COLO668 (cell line): Measurements from ENCODE around the gene TBC1D23.
A peak's percentile ranks its signal among the peaks of the same experiment; 100 is the strongest.
"Not testable (repeated sequence)": the region's sequence is repeated elsewhere in the genome, so short reads cannot be mapped to it uniquely, and the experiment has no call there.

Experiments used
- DNase-seq: peaks from one replicate; lab custom pipeline; 2025; ENCODE audit not compliant: unreplicated experiment; lab: John Stamatoyannopoulos, UW

TBC1D23 gene

GRCh38 chr3:100295089-100295488 is 34.3 kb downstream of the TBC1D23 start:
- DNase-seq: no peak

GRCh38 chr3:100297784-100298183 is 37.0 kb downstream of the TBC1D23 start:
- DNase-seq: no peak

DNA sequence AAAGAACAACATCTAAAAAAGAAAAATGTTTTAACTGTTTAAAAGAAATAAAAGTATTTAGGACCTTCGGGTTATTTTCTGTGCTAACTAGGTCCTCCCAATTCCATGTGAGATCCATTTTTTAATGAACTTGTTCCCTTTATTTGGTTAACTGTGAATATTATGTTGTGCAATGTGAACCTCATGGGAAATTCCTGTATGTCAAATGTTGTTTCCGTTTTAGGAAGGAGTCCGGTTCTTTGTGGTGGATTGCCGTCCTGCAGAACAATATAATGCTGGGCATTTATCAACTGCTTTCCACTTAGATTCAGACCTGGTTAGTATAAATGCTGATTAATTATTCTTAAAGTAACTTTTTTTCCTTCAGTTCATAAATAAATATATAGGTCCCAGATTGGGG is 38.2 kb downstream of the TBC1D23 start:
- no peak for DNase-seq

- no peak for DNase-seq
These were observed 45.9 kb downstream of the TBC1D23 start for GRCh38 chr3:100306695-100307094.

GRCh38 chr3:100310355-100310965 is 49.7 kb downstream of the TBC1D23 start:
- no peak for DNase-seq

DNA sequence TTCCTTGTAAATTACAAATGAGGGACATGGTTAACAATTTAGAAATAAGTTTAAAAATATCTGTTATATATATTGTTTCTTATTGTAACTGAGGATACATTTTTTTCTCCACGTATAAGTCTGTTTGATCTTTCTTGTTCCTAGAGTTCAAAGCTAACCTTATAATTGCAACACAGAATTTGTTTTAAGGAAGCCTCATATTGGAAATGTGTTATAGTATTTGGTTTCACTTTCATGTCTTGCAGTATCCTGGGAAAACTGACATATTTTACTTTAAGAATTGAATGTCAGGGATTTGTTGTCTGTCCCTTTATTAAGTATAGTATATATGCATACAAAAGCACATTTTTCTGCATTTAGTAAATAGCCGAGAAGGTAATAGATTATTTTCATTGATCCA is 50.2 kb downstream of the TBC1D23 start:
- DNase-seq: no peak

DNA sequence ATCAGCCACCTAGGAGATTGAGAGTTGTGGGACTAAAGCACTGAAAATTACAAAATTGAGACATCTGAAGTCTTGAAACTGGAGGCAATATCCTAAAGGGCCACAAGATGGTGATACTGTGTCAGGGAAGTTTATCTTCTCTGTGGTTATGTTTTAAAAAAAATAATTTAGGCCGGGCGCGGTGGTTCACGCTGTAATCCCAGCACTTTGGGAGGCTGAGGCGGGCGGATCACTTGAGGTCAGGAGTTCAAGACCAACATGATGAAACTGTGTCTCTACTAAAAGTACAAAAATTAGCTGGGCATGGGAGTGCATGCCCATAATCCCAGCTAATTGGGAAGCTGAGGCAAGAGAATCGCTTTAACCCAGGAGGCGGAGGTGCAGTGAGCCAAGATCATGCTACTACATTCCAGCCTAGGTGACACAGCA is 55.9 kb downstream of the TBC1D23 start:
- peak; percentile 0 for DNase-seq

DNA sequence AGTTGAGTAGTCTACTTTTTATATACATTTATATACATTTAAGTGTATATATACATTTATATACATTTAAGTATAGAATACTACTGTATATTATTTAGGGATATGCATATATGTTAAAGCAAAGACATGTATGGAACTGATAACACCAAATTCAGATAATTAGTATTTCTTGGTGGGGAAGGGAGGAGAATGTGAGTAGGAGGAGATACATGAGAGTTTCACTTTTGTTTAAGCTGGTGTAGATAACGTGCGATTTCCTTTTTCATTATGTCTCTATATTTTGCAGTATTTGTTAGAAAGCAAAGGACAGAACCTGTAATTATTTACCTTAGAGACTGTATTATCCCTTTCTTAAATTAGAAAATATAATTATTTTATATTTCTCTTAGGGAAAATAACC is 57.1 kb downstream of the TBC1D23 start:
- DNase-seq: no peak

DNA sequence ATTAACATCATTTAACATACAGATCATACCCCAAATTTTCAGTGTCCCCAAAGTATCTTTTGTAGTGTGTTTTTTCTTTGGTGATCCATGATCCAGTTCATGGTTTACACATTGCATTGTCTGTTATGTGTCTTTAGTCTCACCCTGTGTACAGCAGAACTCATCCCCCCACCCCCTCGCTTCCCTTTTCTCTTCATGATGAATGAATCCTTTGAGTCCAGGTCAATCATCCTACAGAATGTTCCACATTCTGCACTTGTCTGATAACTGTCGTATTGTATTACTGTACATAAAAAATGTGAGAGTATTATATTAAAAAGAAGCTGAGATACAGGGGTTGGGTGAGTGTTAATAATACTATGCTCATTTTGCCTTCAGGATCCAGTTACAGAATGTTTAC is 59.2 kb downstream of the TBC1D23 start:
- no peak for DNase-seq

GRCh38 chr3:100324044-100324443 is 63.3 kb downstream of the TBC1D23 start:
- DNase-seq: no peak

- DNase-seq: no peak
These were observed 65.0 kb downstream of the TBC1D23 start for GRCh38 chr3:100325827-100326226.

GRCh38 chr3:100327377-100327776 is 66.6 kb downstream of the TBC1D23 start:
- DNase-seq: not testable (repeated sequence)

- peak; percentile 1 for DNase-seq
These were observed 69.2 kb downstream of the TBC1D23 start for GRCh38 chr3:100329800-100330489.

GRCh38 chr3:100330651-100331050 is 69.9 kb downstream of the TBC1D23 start:
- no peak for DNase-seq

DNA sequence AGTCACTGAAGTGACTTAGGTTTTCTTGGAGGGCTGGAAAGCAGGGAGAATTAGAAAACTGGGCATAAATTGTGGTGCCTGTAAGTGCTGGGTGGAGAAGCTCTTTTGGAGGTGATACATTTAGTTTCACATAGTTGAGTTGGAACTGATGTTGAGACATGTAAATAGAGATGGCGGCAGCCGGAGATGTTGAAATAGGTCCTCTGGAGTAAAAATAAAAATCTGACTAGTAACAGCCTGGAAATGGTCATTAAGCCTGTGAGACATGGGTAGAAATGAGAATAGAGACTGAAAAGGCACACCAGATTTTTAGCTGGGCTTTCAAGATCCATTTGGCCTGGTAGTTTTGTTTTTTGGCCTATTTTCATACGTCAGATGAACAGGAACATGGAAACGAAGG is 70.9 kb downstream of the TBC1D23 start:
- no peak for DNase-seq

DNA sequence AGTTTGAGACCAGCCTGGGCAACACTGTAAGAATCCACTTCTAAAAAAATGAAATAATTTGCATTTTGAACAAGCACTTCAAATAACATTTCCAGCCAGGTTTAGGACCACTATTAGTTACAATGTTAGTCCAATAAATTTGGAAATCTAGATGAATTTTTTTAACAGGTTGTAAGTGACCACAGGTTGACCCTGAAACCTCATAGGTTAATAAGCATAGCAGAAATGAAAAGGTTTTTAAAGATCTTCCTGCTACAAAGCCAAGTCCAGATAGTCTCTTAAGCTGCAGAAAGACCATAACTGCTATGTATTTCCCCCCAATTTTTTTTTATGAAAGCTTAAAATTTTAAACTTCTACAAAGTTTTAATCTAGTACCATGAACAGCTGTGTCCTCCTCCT is 72.3 kb downstream of the TBC1D23 start:
- DNase-seq: no peak

DNA sequence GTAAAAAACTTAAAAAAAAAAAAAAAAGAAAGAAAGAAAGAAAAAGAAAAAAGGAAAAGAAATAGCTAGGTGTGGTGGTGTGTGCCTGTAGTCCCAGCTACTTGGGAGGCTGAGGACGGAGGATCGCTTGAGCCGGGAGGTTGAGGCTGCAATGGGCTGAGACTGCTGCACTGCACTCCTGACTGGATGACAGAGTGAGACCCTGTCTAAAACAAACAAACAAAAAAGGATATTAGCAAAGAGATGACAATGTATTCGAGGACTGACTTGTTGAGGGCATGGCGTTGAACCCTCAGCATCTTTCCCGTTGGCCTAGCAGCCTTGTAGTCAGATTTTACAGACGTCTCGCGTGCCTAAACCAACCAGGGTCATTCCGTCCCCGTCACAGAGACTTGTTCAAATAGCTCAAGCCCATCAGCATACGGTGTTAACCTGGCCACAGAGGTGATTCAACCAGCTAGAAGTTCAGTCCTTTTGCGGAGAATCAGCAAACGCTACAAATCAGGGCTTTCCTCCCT is 73.2 kb downstream of the TBC1D23 start:
- no peak for DNase-seq

GRCh38 chr3:100334488-100335351 is 73.9 kb downstream of the TBC1D23 start, which contains the start of gene NIT2:
NIT2 (plus strand) TSS chr3:100334757; CDS start chr3:100334792, 35 bp downstream.
- peak; percentile 86 for DNase-seq

DNA sequence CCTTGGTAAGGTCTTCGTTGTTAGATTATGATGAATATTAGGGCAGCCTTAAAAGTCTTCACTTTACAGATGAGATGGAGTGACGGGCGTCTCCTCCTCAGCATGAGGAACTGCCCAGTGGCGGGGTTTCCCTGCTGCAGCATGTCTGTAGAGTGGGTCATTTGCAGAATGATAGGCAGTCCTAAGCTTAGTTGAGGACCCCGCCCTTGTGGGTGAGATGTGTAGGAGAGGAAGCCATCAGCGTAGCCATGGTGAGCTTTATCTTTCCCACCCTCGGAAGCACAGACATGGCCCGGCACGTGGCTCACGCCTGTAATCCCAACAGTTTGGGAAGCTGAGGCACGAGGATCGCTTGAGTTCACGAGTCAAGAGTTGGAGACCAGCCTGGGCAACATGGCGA is 74.6 kb downstream of the TBC1D23 start:
- peak; percentile 21 for DNase-seq

- not testable (repeated sequence) for DNase-seq
These were observed 75.4 kb downstream of the TBC1D23 start for GRCh38 chr3:100336229-100336628.

DNA sequence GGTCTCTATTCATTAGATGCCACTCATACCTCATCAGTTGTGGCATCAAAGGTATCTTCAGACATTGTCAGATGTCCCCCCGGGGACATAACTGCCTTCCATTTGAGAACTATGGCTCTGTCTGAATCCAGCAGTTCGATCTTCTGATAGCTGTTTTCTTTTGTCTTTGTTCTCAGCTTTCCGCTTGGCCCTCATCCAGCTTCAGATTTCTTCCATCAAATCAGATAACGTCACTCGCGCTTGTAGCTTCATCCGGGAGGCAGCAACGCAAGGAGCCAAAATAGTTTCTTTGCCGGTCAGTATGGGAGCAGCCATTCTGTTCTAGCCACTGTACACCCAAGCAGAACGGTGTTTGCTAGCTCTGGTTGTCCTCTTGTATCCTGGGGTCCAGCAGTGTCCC is 78.1 kb downstream of the TBC1D23 start:
- no peak for DNase-seq

- no peak for DNase-seq
These were observed 79.0 kb downstream of the TBC1D23 start for GRCh38 chr3:100339786-100340185.
